ENCODE data around the gene BCAP31. TPM values are rescaled to one million over a fixed set of nuclear protein-coding genes. Genes with fewer than 3 reads are reported as not detected.

Gene BCAP31
- total RNA-seq, 1 experiment from 2014 or later: 289 TPM

DNA sequence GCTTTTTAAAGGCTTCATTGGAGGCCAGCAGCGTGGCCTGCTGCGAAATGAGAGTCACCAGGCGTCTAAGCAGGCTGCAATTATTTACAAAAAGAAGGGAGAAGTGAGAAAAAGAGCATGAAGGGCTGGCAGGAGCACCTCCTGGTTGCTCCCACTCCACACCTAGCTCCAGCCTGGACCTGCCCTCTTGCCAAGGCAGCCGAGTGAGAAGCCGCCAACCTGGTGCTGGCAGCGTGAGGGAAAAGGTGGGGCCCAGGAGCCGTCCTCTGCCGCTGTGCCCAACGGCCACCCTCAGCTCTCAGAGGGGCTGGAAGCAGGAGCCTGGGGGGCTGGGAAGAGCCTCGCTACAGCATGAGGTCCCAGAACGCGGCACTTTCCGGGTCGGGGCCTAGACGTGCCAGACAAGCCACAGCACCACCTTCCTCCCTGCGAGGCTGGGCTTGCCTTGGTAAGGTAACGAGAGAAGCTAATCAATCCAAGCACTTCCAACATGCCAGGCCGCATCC is 20.1 kb downstream of the BCAP31 start:
- Histone ChIP-seq H2AFZ (ENCODE audit: low read length) (no peak overlapping the region), H3K27me3 (ENCODE audit: low read length) (no peaks in the 10 kb centered on the region), H4K20me1 (ENCODE audit: low read length) (peaks cover 6% of the 10 kb centered on the region; the same call in 1 of the 2 replicates), H3K4me2 (ENCODE audit: low read length) (no peak overlapping the region), H3F3A (ENCODE audit: low read length, unreplicated experiment) (no peaks in the 10 kb centered on the region), H3K9me3 (ENCODE audit: low read length) (no peaks in the 10 kb centered on the region), H3K9ac (ENCODE audit: low read length) (no peak overlapping the region), H3K4me3 (ENCODE audit: low read length) (no peak overlapping the region), H3K27ac (ENCODE audit: low read length) (no peak overlapping the region), H3K4me1 (ENCODE audit: insufficient read depth, low read length) (peaks cover 5% of the 10 kb centered on the region; the same call in 1 of the 2 replicates), H3K9me2 (replicated peaks; ENCODE audit: low read length) (no peaks in the 10 kb centered on the region), H3K36me3 (ENCODE audit: low read depth, low read length) (peaks cover 11% of the 10 kb centered on the region), H3K79me2 (ENCODE audit: low read length) (peaks cover 7% of the 10 kb centered on the region)
- ATAC-seq (no peak), DNase-seq (no peak)
- intact Hi-C loops (cut with micrococcal nuclease): no loop called here
- ChIA-PET CTCF (no interaction called here), POLR2A (ENCODE audit: unreplicated experiment) (interaction anchor here (0.6 kb wide), 1 partner anchor 233 kb away, joined by 4 read pairs; no protein-coding TSS in a partner anchor)
- TF ChIP-seq EZH2phosphoT487 (IDR thresholded peaks at IDR 0.05; ENCODE audit: borderline replicate concordance, low read length): no peak
- TF ChIP-seq, protein P1, sequence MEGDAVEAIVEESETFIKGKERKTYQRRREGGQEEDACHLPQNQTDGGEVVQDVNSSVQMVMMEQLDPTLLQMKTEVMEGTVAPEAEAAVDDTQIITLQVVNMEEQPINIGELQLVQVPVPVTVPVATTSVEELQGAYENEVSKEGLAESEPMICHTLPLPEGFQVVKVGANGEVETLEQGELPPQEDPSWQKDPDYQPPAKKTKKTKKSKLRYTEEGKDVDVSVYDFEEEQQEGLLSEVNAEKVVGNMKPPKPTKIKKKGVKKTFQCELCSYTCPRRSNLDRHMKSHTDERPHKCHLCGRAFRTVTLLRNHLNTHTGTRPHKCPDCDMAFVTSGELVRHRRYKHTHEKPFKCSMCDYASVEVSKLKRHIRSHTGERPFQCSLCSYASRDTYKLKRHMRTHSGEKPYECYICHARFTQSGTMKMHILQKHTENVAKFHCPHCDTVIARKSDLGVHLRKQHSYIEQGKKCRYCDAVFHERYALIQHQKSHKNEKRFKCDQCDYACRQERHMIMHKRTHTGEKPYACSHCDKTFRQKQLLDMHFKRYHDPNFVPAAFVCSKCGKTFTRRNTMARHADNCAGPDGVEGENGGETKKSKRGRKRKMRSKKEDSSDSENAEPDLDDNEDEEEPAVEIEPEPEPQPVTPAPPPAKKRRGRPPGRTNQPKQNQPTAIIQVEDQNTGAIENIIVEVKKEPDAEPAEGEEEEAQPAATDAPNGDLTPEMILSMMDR (conservative IDR thresholded peaks at IDR 0.05; ENCODE audit: low read depth, low read length): no peak
- TF ChIP-seq EZH2 (IDR thresholded peaks at IDR 0.05; ENCODE audit: low read length, unreplicated experiment): no peak
- no TSS peak for BruUV-seq (replicated peaks)

DNA sequence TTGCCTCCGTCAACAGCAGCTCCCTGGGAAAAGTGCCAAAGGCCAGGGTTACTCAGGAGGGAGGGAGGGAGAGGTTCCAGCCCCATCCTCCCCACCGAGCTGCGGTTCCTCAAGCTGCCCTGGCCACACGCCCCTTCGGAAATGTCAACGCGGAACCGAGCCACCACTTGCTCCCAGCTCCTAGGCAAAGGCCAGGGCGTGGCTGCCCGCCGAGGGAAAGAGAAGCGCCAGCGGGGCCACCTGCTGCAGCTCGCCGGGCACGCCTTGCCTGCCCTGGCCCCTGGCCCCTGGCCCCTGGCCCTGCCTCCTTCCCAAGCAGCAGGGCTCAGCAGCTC is 21.2 kb downstream of the BCAP31 start:
- DNase-seq: peak; percentile 72
- H3K9me2 ChIP-seq (replicated peaks; ENCODE audit: low read length): no peaks in the 10 kb centered on the region
- H3K9me3 ChIP-seq (ENCODE audit: low read length): no peaks in the 10 kb centered on the region
- H3K9ac ChIP-seq (ENCODE audit: low read length): no peak overlapping the region
- peaks cover 9% of the 10 kb centered on the region for H3K36me3 ChIP-seq (ENCODE audit: low read depth, low read length)
- ChIA-PET POLR2A (ENCODE audit: unreplicated experiment) (no interaction called here), CTCF (interaction anchor here (0.6 kb wide), 1 partner anchor 232 kb away, joined by 8 read pairs; no protein-coding TSS in a partner anchor)
- no peak overlapping the region for H2AFZ ChIP-seq (ENCODE audit: low read length)
- intact Hi-C loops (cut with micrococcal nuclease): no loop called here
- no peaks in the 10 kb centered on the region for H3K27me3 ChIP-seq (ENCODE audit: low read length)
- H3F3A ChIP-seq (ENCODE audit: low read length, unreplicated experiment): no peaks in the 10 kb centered on the region
- peaks cover 5% of the 10 kb centered on the region for H3K79me2 ChIP-seq (ENCODE audit: low read length)
- BruUV-seq (replicated peaks): no TSS peak
- TF ChIP-seq EZH2phosphoT487 (IDR thresholded peaks at IDR 0.05; ENCODE audit: borderline replicate concordance, low read length) (no peak), EZH2 (IDR thresholded peaks at IDR 0.05; ENCODE audit: low read length, unreplicated experiment) (no peak)
- TF ChIP-seq, protein P1 (conservative IDR thresholded peaks at IDR 0.05; ENCODE audit: low read depth, low read length): no peak
- H3K4me1 ChIP-seq (ENCODE audit: insufficient read depth, low read length): no peaks in the 10 kb centered on the region
- no peak overlapping the region for H3K4me3 ChIP-seq (ENCODE audit: low read length)
- H4K20me1 ChIP-seq (ENCODE audit: low read length): peaks cover 4% of the 10 kb centered on the region; the same call in 1 of the 2 replicates
- H3K27ac ChIP-seq (ENCODE audit: low read length): no peak overlapping the region
- no peak overlapping the region for H3K4me2 ChIP-seq (ENCODE audit: low read length)
- peak; percentile 70 for ATAC-seq

DNA sequence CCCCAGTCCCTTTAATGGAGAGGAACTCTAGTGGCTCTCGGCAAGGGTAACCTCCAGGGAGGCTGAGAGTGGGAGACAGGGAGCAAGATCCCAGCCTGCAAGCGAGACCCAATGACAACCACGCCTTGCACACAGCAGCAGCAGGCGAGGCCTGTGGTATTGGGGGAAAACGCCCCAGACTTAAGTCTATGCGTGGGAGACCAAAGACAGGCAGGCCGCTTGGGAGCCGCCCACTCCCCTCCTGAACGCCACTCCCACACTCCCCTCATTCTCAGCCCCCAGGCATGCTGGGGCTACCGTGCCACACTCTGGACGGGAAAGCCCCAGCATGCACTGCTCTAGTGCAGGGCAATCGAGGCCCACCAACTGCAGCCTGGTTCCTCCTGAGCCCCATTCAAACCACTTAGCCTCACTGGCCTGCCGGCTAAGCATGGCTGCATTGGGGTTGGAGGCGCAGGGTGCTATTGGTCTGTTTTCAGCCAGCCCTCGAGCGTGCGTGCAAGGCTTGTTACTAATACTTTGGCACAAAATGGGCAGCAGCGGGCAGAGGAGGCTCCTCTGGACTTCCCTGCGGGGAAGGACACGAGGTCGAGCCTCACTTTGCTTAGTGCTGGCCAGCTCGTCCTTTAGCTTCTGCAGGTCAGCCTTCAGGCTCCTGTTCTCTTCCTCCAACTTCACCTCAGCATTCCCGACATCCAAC is 21.7 kb downstream of the BCAP31 start:
- ATAC-seq (no peak), DNase-seq (no peak)
- no peak overlapping the region for H3K9ac ChIP-seq (ENCODE audit: low read length)
- H3K9me3 ChIP-seq (ENCODE audit: low read length): no peaks in the 10 kb centered on the region
- POLR2A ChIA-PET (ENCODE audit: unreplicated experiment): no interaction called here
- intact Hi-C loops (cut with micrococcal nuclease): no loop called here
- CTCF ChIA-PET: interaction anchor here (0.6 kb wide), 1 partner anchor 232 kb away, joined by 8 read pairs; no protein-coding TSS in a partner anchor
- H3K9me2 ChIP-seq (replicated peaks; ENCODE audit: low read length): no peaks in the 10 kb centered on the region
- H3K27ac ChIP-seq (ENCODE audit: low read length): no peak overlapping the region
- peaks cover 5% of the 10 kb centered on the region; the same call in 1 of the 2 replicates for H3K36me3 ChIP-seq (ENCODE audit: low read depth, low read length)
- no TSS peak for BruUV-seq (replicated peaks)
- H3K79me2 ChIP-seq (ENCODE audit: low read length): no peaks in the 10 kb centered on the region; the same call in 1 of the 2 replicates
- TF ChIP-seq EZH2 (IDR thresholded peaks at IDR 0.05; ENCODE audit: low read length, unreplicated experiment) (no peak), EZH2phosphoT487 (IDR thresholded peaks at IDR 0.05; ENCODE audit: borderline replicate concordance, low read length) (no peak)
- TF ChIP-seq, protein P1 (conservative IDR thresholded peaks at IDR 0.05; ENCODE audit: low read depth, low read length): no peak
- H3K4me1 ChIP-seq (ENCODE audit: insufficient read depth, low read length): no peaks in the 10 kb centered on the region
- no peak overlapping the region for H3K4me2 ChIP-seq (ENCODE audit: low read length)
- no peak overlapping the region for H2AFZ ChIP-seq (ENCODE audit: low read length)
- no peaks in the 10 kb centered on the region for H3K27me3 ChIP-seq (ENCODE audit: low read length)
- H3K4me3 ChIP-seq (ENCODE audit: low read length): no peak overlapping the region
- H4K20me1 ChIP-seq (ENCODE audit: low read length): no peaks in the 10 kb centered on the region
- no peaks in the 10 kb centered on the region for H3F3A ChIP-seq (ENCODE audit: low read length, unreplicated experiment)

Data from PC-3 (cell line).